H9 (cell line): Measurements from ENCODE around the gene JARID2. TPM values are rescaled to one million over a fixed set of nuclear protein-coding genes. Genes with fewer than 3 reads are reported as not detected.
A peak's percentile ranks its signal among the peaks of the same experiment; 100 is the strongest.

ENCODE experiments used
- DNase-seq: peaks from one replicate; pipeline ENCODE4 v3.0.0-alpha.2; 2017
- H2AFZ ChIP-seq: one replicate; pipeline ENCODE4 v1.6.1; 2013; ENCODE audit warnings: mild to moderate bottlenecking, low read length, control low read depth, moderate library complexity
- H2AK5ac ChIP-seq: 2 replicates; pipeline ENCODE4 v1.6.1; 2013; ENCODE audit warnings: low read length, control low read depth, mixed read lengths; ENCODE audit not compliant: insufficient read length
- H2BK120ac ChIP-seq: one replicate; pipeline ENCODE4 v1.6.1; 2013; ENCODE audit warnings: low read depth, mild to moderate bottlenecking, low read length, control low read depth, inconsistent platforms; ENCODE audit not compliant: poor library complexity, severe bottlenecking
- H2BK12ac ChIP-seq: 2 replicates; pipeline ENCODE4 v1.6.1; 2013; ENCODE audit warnings: low read length, control low read depth, mixed read lengths, low read depth; ENCODE audit not compliant: insufficient read length
- H2BK15ac ChIP-seq: 2 replicates; pipeline ENCODE4 v1.6.1; 2013; ENCODE audit warnings: low read depth, low read length, control low read depth
- H2BK20ac ChIP-seq: one replicate; pipeline ENCODE4 v1.6.1; 2013; ENCODE audit warnings: low read depth, mild to moderate bottlenecking, low read length, control low read depth, inconsistent platforms; ENCODE audit not compliant: poor library complexity, severe bottlenecking
- H2BK5ac ChIP-seq: 2 replicates; pipeline ENCODE4 v1.6.1; 2013; ENCODE audit warnings: low read length, control low read depth, mixed read lengths; ENCODE audit not compliant: insufficient read length
- H3K14ac ChIP-seq: 2 replicates; pipeline ENCODE4 v1.6.1; 2013; ENCODE audit warnings: low read length, control low read depth; ENCODE audit not compliant: insufficient read depth
- H3K18ac ChIP-seq: 2 replicates; pipeline ENCODE4 v1.6.1; 2013; ENCODE audit warnings: low read depth, mild to moderate bottlenecking, mixed read lengths, low read length, control low read depth; ENCODE audit not compliant: insufficient read length
- H3K23ac ChIP-seq: 2 replicates; pipeline ENCODE4 v1.6.1; 2013; ENCODE audit warnings: low read length, control low read depth, mixed read lengths, low read depth; ENCODE audit not compliant: insufficient read length
- H3K23me2 ChIP-seq: 2 replicates; pipeline ENCODE4 v1.6.1; 2013; ENCODE audit warnings: low read depth, mild to moderate bottlenecking, mixed read lengths, low read length, control low read depth; ENCODE audit not compliant: insufficient read length, poor library complexity, severe bottlenecking
- H3K27ac ChIP-seq: 2 replicates; pipeline ENCODE4 v1.5.1; 2013; ENCODE audit warnings: low read length, control low read depth, mixed read lengths, low read depth; ENCODE audit not compliant: insufficient read length
- H3K27me3 ChIP-seq: 2 replicates; pipeline ENCODE4 v1.6.1; 2013; ENCODE audit warnings: low read length, control low read depth, inconsistent platforms; ENCODE audit not compliant: insufficient read depth
- H3K4ac ChIP-seq: 2 replicates; pipeline ENCODE4 v1.6.1; 2013; ENCODE audit warnings: low read depth, mild to moderate bottlenecking, control low read depth, inconsistent platforms, low read length, moderate library complexity
- H3K4me1 ChIP-seq: 2 replicates; pipeline ENCODE4 v1.6.1; 2013; ENCODE audit warnings: low read length, control low read depth, inconsistent platforms; ENCODE audit not compliant: insufficient read depth
- H3K4me2 ChIP-seq: 2 replicates; pipeline ENCODE4 v1.6.1; 2013; ENCODE audit warnings: low read length, control low read depth, mixed read lengths; ENCODE audit not compliant: insufficient read length, insufficient read depth
- H3K56ac ChIP-seq: 2 replicates; pipeline ENCODE4 v1.6.1; 2013; ENCODE audit warnings: low read depth, mild to moderate bottlenecking, mixed read lengths, low read length, control low read depth; ENCODE audit not compliant: insufficient read length
- H3K79me1 ChIP-seq: 2 replicates; pipeline ENCODE4 v1.6.1; 2013; ENCODE audit warnings: low read depth, mild to moderate bottlenecking, moderate library complexity, low read length, control low read depth, inconsistent platforms; ENCODE audit not compliant: insufficient read depth, poor library complexity, severe bottlenecking
- H3K79me2 ChIP-seq: 2 replicates; pipeline ENCODE4 v1.6.1; 2013; ENCODE audit warnings: low read length, control low read depth, inconsistent platforms; ENCODE audit not compliant: insufficient read depth
- H3K9ac ChIP-seq: 2 replicates; pipeline ENCODE4 v1.6.1; 2013; ENCODE audit warnings: low read length, control low read depth, mixed read lengths; ENCODE audit not compliant: insufficient read length; ENCODE audit errors: extremely low read depth
- H3K9me3 ChIP-seq: one replicate; pipeline ENCODE4 v1.6.1; 2013; ENCODE audit warnings: low read depth, low read length, inconsistent platforms; ENCODE audit not compliant: control insufficient read depth
- H3T11ph ChIP-seq: one replicate; pipeline ENCODE4 v1.6.1; 2013; ENCODE audit warnings: mild to moderate bottlenecking, low read length, control low read depth, inconsistent platforms
- H4K20me1 ChIP-seq: one replicate; pipeline ENCODE4 v1.6.1; 2013; ENCODE audit not compliant: control insufficient read depth, insufficient read length, insufficient read depth
- H4K5ac ChIP-seq: 2 replicates; pipeline ENCODE4 v1.6.1; 2013; ENCODE audit warnings: low read depth, mild to moderate bottlenecking, mixed read lengths, low read length, control low read depth; ENCODE audit not compliant: insufficient read length
- H4K8ac ChIP-seq: replicated peaks from 2 replicates; pipeline ENCODE4 v1.6.1; 2013; ENCODE audit warnings: low read length, control low read depth, mixed read lengths, low read depth; ENCODE audit not compliant: insufficient read length
- H4K91ac ChIP-seq: 2 replicates; pipeline ENCODE4 v1.6.1; 2013; ENCODE audit warnings: low read depth, mild to moderate bottlenecking, moderate library complexity, mixed read lengths, low read length, control low read depth; ENCODE audit not compliant: insufficient read length
- H3K27ac Mint-ChIP-seq, 3 experiments: 2 replicates in 2 of 3; 3 replicates in 1 of 3; pipeline ENCODE4 v1.8.0; 2020 to 2021; ENCODE audit warnings: mixed read lengths in 3 of 3, mild to moderate bottlenecking in 1 of 3, moderate library complexity in 1 of 3
- H3K27me3 Mint-ChIP-seq: 2 replicates; pipeline ENCODE4 v1.8.0; 2021; ENCODE audit warnings: low read depth, mild to moderate bottlenecking, moderate library complexity, mixed read lengths
- H3K36me3 Mint-ChIP-seq, 3 experiments: 2 replicates in 2 of 3; 3 replicates in 1 of 3; pipeline ENCODE4 v1.8.0; 2020 to 2021; ENCODE audit warnings: low read depth in 3 of 3, mixed read lengths in 3 of 3; ENCODE audit not compliant: insufficient read depth in 1 of 3
- H3K4me1 Mint-ChIP-seq, 2 experiments: 2 replicates each; pipeline ENCODE4 v1.8.0; 2020; ENCODE audit warnings: mixed read lengths in 2 of 2
- H3K4me3 Mint-ChIP-seq, 2 experiments: 2 replicates in 1 of 2; 3 replicates in 1 of 2; pipeline ENCODE4 v1.8.0; 2020 to 2021; ENCODE audit warnings: mild to moderate bottlenecking in 2 of 2, mixed read lengths in 2 of 2, moderate library complexity in 1 of 2
- H3K9me3 Mint-ChIP-seq, 2 experiments: 2 replicates in 1 of 2; 3 replicates in 1 of 2; pipeline ENCODE4 v1.8.0; 2020; ENCODE audit warnings: mild to moderate bottlenecking in 2 of 2, mixed read lengths in 2 of 2, moderate library complexity in 1 of 2
- WGBS: extraction: QIAGEN DNeasy Blood & Tissue Kit; methylation state at CpG from one replicate; pipeline ENCODE4 v1.1.7; 2013; ENCODE audit warnings: missing lambda C conversion rate, low lambda C conversion rate, mixed read lengths; ENCODE audit not compliant: insufficient read length; ENCODE audit errors: extremely low coverage; 5-methylcytosine and 5-hydroxymethylcytosine counted together
- total RNA-seq: library from RNA; stranded (reverse); gene quantifications from 2 replicates; pipeline ENCODE4 v1.2.1, GENCODE V29; 2021
- TF ChIP-seq, protein P1 (sequence below): fragments of 200-600 bp; sonication (generic); conservative IDR thresholded peaks from 3 replicates; pipeline ENCODE4 v1.8.0; 2021; ENCODE audit warnings: antibody characterized with exemption, mild to moderate bottlenecking

The JARID2 gene
- total RNA-seq, 1 experiment from 2014 or later: 174 TPM

GRCh38 chr6:15356179-15356578 is 110.3 kb downstream of the JARID2 start:
- TF ChIP-seq, protein P1, sequence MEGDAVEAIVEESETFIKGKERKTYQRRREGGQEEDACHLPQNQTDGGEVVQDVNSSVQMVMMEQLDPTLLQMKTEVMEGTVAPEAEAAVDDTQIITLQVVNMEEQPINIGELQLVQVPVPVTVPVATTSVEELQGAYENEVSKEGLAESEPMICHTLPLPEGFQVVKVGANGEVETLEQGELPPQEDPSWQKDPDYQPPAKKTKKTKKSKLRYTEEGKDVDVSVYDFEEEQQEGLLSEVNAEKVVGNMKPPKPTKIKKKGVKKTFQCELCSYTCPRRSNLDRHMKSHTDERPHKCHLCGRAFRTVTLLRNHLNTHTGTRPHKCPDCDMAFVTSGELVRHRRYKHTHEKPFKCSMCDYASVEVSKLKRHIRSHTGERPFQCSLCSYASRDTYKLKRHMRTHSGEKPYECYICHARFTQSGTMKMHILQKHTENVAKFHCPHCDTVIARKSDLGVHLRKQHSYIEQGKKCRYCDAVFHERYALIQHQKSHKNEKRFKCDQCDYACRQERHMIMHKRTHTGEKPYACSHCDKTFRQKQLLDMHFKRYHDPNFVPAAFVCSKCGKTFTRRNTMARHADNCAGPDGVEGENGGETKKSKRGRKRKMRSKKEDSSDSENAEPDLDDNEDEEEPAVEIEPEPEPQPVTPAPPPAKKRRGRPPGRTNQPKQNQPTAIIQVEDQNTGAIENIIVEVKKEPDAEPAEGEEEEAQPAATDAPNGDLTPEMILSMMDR: no peak
- no peak overlapping the region for H2BK20ac ChIP-seq
- H3K79me2 ChIP-seq: peaks cover 91% of the 10 kb centered on the region
- no peak overlapping the region for H2BK12ac ChIP-seq
- H3K79me1 ChIP-seq: no peaks in the 10 kb centered on the region
- H3K9ac ChIP-seq: no peak overlapping the region
- WGBS: no CpG with 5 or more reads among the region's 6 CpGs
- peaks cover 0 to 6% (median 0%) of the 10 kb centered on the region in 3 experiments; a peak in 3 of 7 replicates for H3K36me3 Mint-ChIP-seq
- H4K20me1 ChIP-seq: no peaks in the 10 kb centered on the region
- peaks cover 18% of the 10 kb centered on the region for H3K4me1 ChIP-seq
- no peak overlapping the region for H4K91ac ChIP-seq
- no peak overlapping the region for H2AFZ ChIP-seq
- H3K4me1 Mint-ChIP-seq: peaks cover 70 to 76% of the 10 kb centered on the region in 2 experiments
- H3K56ac ChIP-seq: no peak overlapping the region
- H3K27me3 ChIP-seq: no peaks in the 10 kb centered on the region
- no peak overlapping the region for H3K18ac ChIP-seq
- no peaks in the 10 kb centered on the region for H3K27me3 Mint-ChIP-seq
- no peak overlapping the region for H2AK5ac ChIP-seq
- H3K9me3 ChIP-seq: no peaks in the 10 kb centered on the region
- no peak overlapping the region for H2BK15ac ChIP-seq
- no peak overlapping the region for H2BK120ac ChIP-seq
- no peak overlapping the region for H3K23ac ChIP-seq
- no peak overlapping the region for H3K4ac ChIP-seq
- H3K23me2 ChIP-seq: no peaks in the 10 kb centered on the region
- H4K5ac ChIP-seq: no peak overlapping the region
- H3K4me2 ChIP-seq: no peak overlapping the region
- H4K8ac ChIP-seq: no peak overlapping the region
- no peaks in the 10 kb centered on the region for H3K9me3 Mint-ChIP-seq
- no peak overlapping the region for H3T11ph ChIP-seq
- no peak overlapping the region for H3K14ac ChIP-seq
- no peak overlapping the region for H3K4me3 Mint-ChIP-seq
- H2BK5ac ChIP-seq: no peak overlapping the region
- H3K27ac ChIP-seq: no peak overlapping the region
- peak overlapping the region in 1 of 3 experiments; percentile 65; a peak in 1 of 7 replicates for H3K27ac Mint-ChIP-seq
- DNase-seq: no peak
